OCI-LY1 (cell line): ENCODE data around the gene ALDH1A2.

Experiments
- H2AFZ ChIP-seq: fragments of 200-600 bp; sonication (generic), shearing (Covaris generic); 2 replicates; pipeline ENCODE4 v1.6.0; 2014; ENCODE audit warnings: antibody characterized with exemption, mild to moderate bottlenecking, low read length
- H3F3A ChIP-seq: fragments of 200-600 bp; sonication (generic), shearing (Covaris generic); 2 replicates; pipeline ENCODE4 v1.6.0; 2014; ENCODE audit warnings: mild to moderate bottlenecking, antibody characterized with exemption, low read length, moderate library complexity; ENCODE audit not compliant: insufficient read depth
- H3K27ac ChIP-seq: fragments of 200-600 bp; sonication (generic); 2 replicates; pipeline ENCODE4 v1.5.1; 2014; ENCODE audit warnings: low read length, mixed run types, mild to moderate bottlenecking, low read depth; ENCODE audit not compliant: poor library complexity, severe bottlenecking
- H3K27me3 ChIP-seq: fragments of 200-600 bp; sonication (generic); 2 replicates; pipeline ENCODE4 v1.6.0; 2014; ENCODE audit warnings: antibody characterized with exemption, mild to moderate bottlenecking, low read length, moderate library complexity; ENCODE audit not compliant: insufficient read depth
- H3K36me3 ChIP-seq: fragments of 200-600 bp; sonication (generic); 2 replicates; pipeline ENCODE4 v1.6.1; 2014; ENCODE audit warnings: mild to moderate bottlenecking, antibody characterized with exemption, low read length, moderate library complexity, mixed read lengths; ENCODE audit not compliant: insufficient read depth
- H3K4me1 ChIP-seq: fragments of 200-600 bp; sonication (generic); 2 replicates; pipeline ENCODE4 v1.5.1; 2014; ENCODE audit warnings: mild to moderate bottlenecking, low read length, moderate library complexity; ENCODE audit not compliant: insufficient read depth, severe bottlenecking
- H3K4me2 ChIP-seq: fragments of 200-600 bp; sonication (generic), shearing (Covaris generic); 2 replicates; pipeline ENCODE4 v1.6.1; 2014; ENCODE audit warnings: low read length
- H3K4me3 ChIP-seq: fragments of 200-600 bp; sonication (generic); 2 replicates; pipeline ENCODE4 v1.5.1; 2014; ENCODE audit warnings: low read length, low read depth, mild to moderate bottlenecking, mixed read lengths; ENCODE audit not compliant: poor library complexity, severe bottlenecking
- H3K79me2 ChIP-seq: fragments of 200-600 bp; shearing (Covaris generic); 2 replicates; pipeline ENCODE4 v1.6.1; 2016; ENCODE audit warnings: mixed run types, low read length, mixed read lengths; ENCODE audit not compliant: insufficient read depth
- H3K9ac ChIP-seq: fragments of 200-600 bp; sonication (generic), shearing (Covaris generic); 2 replicates; pipeline ENCODE4 v1.6.1; 2014; ENCODE audit warnings: mild to moderate bottlenecking, low read length, mixed read lengths
- H3K9me2 ChIP-seq: fragments of 200-600 bp; sonication (generic), shearing (Covaris generic); 2 replicates; pipeline ENCODE4 v1.6.1; 2014; ENCODE audit warnings: low read depth, mild to moderate bottlenecking, low read length, mixed read lengths
- H3K9me3 ChIP-seq: fragments of 200-600 bp; shearing (Covaris generic); 2 replicates; pipeline ENCODE4 v1.6.1; 2014; ENCODE audit warnings: low read length, mixed read lengths
- H4K20me1 ChIP-seq: fragments of 200-600 bp; sonication (generic), shearing (Covaris generic); 2 replicates; pipeline ENCODE4 v1.6.0; 2016; ENCODE audit warnings: mild to moderate bottlenecking, low read length; ENCODE audit not compliant: insufficient read depth
- CTCF ChIP-seq: fragments of 200-600 bp; sonication (generic), shearing (Covaris generic); IDR thresholded peaks from 2 replicates; pipeline ENCODE4 v1.5.1; 2017; ENCODE audit warnings: mild to moderate bottlenecking, antibody characterized with exemption, low read length, moderate library complexity, mixed read lengths
- EZH2 ChIP-seq: fragments of 200-600 bp; sonication (generic), shearing (Covaris generic); IDR thresholded peaks from 2 replicates; pipeline ENCODE4 v1.8.0; 2017; ENCODE audit warnings: borderline replicate concordance, mixed run types, mild to moderate bottlenecking, antibody characterized with exemption, low read length, moderate library complexity, mixed read lengths

Gene ALDH1A2

DNA sequence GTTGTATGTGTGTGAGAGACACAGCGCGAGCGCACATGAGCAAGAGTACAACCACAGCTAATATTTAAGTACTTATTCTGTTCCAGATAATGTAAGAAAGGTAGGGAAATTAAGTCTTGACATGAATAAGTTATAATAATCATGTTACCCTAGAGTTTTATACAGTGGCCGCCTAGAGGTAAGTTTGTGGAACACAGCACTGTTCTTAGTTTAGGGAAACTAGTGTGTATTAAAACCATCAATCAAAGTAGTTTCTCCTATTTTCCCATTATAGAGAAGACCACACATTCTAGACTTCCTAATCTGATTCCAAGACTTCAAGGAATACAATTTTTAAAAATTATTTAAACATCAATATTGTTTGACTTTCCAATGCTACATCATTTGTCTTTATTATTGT, 9.5 kb downstream of the ALDH1A2 start:
- Histone ChIP-seq H2AFZ (no peak overlapping the region), H3K4me3 (no peak overlapping the region), H3K27me3 (no peaks in the 10 kb centered on the region), H3K36me3 (no peaks in the 10 kb centered on the region), H3K27ac (no peak overlapping the region), H3F3A (no peaks in the 10 kb centered on the region), H4K20me1 (no peaks in the 10 kb centered on the region), H3K9me2 (no peaks in the 10 kb centered on the region), H3K9ac (no peak overlapping the region), H3K79me2 (no peaks in the 10 kb centered on the region), H3K4me1 (no peaks in the 10 kb centered on the region), H3K4me2 (no peak overlapping the region), H3K9me3 (no peaks in the 10 kb centered on the region)
- peak; percentile 25; the same call in 1 of the 2 replicates for TF ChIP-seq CTCF
- TF ChIP-seq EZH2: no peak

DNA sequence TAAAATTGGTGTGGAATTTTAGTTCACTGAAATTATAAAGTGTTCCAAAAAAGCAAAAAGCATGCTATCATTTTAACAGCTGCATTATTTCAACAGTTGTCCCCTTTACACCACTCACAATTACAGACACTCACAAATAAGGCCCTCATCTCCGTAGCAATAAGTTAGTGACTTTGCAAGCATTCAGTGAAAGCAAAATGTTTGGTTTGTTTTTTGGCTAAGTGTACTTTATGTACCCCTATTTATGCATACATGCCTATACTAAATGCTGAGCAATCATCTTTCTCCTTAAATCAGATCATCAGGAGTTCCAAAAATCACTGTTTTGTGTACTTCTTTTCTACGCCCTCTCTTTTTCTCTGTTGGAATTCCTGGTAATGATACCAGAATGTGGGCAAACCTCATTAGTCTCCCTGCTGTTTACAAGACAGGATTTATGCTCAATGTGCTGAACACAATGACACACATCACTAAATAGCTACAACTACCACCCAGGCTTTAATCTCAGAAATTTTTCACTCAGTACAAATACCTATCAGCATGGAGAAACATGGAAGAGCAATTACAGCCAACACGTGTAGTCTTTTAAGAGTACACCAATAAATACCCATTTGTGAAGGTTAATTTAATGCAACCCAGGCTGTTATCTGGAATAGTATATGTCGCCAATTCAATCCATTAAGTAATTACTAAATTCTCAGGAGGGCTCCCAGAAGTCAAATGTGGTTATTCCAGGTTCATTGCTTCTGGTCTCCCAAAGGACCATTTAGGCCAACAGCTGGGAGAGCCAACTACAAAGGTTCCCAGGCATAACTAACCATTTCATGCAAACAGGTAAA, 12.0 kb downstream of the ALDH1A2 start:
- H3F3A ChIP-seq: no peaks in the 10 kb centered on the region
- H3K4me1 ChIP-seq: no peaks in the 10 kb centered on the region
- no peaks in the 10 kb centered on the region for H3K9me2 ChIP-seq
- H3K4me3 ChIP-seq: no peak overlapping the region
- H3K79me2 ChIP-seq: no peaks in the 10 kb centered on the region
- no peaks in the 10 kb centered on the region for H3K36me3 ChIP-seq
- no peaks in the 10 kb centered on the region for H4K20me1 ChIP-seq
- H3K27ac ChIP-seq: no peak overlapping the region
- H3K9me3 ChIP-seq: no peaks in the 10 kb centered on the region
- H3K9ac ChIP-seq: no peak overlapping the region
- no peaks in the 10 kb centered on the region for H3K27me3 ChIP-seq
- no peak overlapping the region for H2AFZ ChIP-seq
- no peak overlapping the region for H3K4me2 ChIP-seq
- TF ChIP-seq CTCF (no peak), EZH2 (no peak)

DNA sequence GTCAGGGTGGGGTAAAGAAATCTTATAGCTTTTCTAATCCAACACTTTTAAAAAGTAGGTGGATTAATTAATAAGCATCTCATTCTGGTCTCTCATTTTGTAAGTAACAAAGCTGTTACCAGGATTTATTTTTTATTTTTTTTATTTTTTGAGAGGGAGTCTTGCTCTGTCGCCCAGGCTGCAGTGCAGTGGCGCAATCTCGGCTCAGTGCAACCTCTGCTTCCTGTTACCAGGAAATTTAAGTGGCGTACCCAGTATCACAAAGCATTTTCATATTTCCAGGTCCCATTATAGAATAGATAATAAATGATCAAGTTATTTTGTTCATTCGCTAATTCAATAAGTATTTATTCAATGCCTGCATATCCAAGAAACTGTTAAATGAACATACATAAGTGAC, 13.2 kb downstream of the ALDH1A2 start:
- H3K4me3 ChIP-seq: no peak overlapping the region

More for the DNA sequence above, 13.2 kb downstream of the ALDH1A2 start:
- Histone ChIP-seq H3K27me3 (no peaks in the 10 kb centered on the region), H3K36me3 (no peaks in the 10 kb centered on the region), H2AFZ (no peak overlapping the region), H3F3A (no peaks in the 10 kb centered on the region), H3K9ac (no peak overlapping the region), H4K20me1 (no peaks in the 10 kb centered on the region), H3K4me2 (no peak overlapping the region), H3K79me2 (no peaks in the 10 kb centered on the region), H3K9me3 (no peaks in the 10 kb centered on the region), H3K9me2 (no peaks in the 10 kb centered on the region), H3K27ac (no peak overlapping the region), H3K4me1 (no peaks in the 10 kb centered on the region)
- TF ChIP-seq EZH2: no peak
- TF ChIP-seq CTCF: no peak
